Activated T-helper 17 cell treated with anti-CD3 and anti-CD28 coated beads, Interleukin-2, amount 50 U/mL, for 72 hours (primary cell): ENCODE measurements around the gene FNDC1. TPM values are rescaled to one million over a fixed set of nuclear protein-coding genes. Genes with fewer than 3 reads are reported as not detected.

Experiments
- ATAC-seq: fragments of 150-1000 bp; cut with Tn5 transposase; replicated peaks from 2 replicates; pipeline ENCODE4 v1.10.0; 2021; ENCODE audit warnings: mild to moderate bottlenecking, moderate library complexity
- H3K27ac Mint-ChIP-seq: one replicate; pipeline ENCODE4 v1.8.0; 2022; ENCODE audit warnings: mixed read lengths
- H3K27me3 Mint-ChIP-seq: one replicate; pipeline ENCODE4 v1.8.0; 2022; ENCODE audit warnings: mixed read lengths
- H3K36me3 Mint-ChIP-seq: one replicate; pipeline ENCODE4 v1.8.0; 2022; ENCODE audit warnings: low read depth, mild to moderate bottlenecking, mixed read lengths
- H3K4me1 Mint-ChIP-seq: one replicate; pipeline ENCODE4 v1.8.0; 2022; ENCODE audit warnings: mixed read lengths
- H3K4me3 Mint-ChIP-seq: one replicate; pipeline ENCODE4 v1.8.0; 2022; ENCODE audit warnings: mild to moderate bottlenecking, mixed read lengths
- H3K9me3 Mint-ChIP-seq: one replicate; pipeline ENCODE4 v1.8.0; 2022; ENCODE audit warnings: mixed read lengths
- total RNA-seq, 2 donors: library from RNA; stranded (reverse); gene quantifications; one replicate each; pipeline ENCODE4 v1.2.3, GENCODE V29; 2022

The FNDC1 gene
- total RNA-seq, 2 donors from 2014 or later: not detected

DNA sequence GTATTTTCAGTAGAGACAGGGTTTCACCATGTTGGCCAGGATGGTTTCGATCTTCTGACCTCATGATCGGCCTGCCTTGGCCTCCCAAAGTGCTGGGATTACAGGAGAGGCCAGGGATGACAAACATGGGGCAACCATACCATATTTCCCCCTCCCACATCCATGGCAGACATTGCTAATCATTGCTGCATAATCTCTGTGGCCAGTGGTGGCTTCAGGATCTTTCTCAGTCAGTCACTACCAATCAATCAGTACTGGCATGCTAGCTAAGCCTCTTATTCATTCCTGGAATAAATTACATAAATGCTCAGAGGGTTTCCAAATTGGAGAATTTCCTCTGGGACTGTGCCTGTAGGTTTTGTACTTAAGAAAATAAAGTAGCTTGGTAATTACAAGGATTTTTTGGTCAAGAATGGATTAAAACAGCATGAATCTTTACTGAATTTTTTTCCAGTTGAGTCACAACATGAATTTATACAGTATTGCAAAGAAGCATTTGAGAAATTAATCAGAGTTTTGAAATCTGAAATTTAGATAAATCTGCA lies 138.1 kb downstream of the FNDC1 start:
- Mint-ChIP-seq H3K4me3 (no peak overlapping the region), H3K27ac (no peak overlapping the region), H3K36me3 (no peaks in the 10 kb centered on the region), H3K4me1 (no peaks in the 10 kb centered on the region), H3K27me3 (peaks cover 9% of the 10 kb centered on the region), H3K9me3 (no peaks in the 10 kb centered on the region)
- ATAC-seq: no peak

- Mint-ChIP-seq H3K36me3 (no peaks in the 10 kb centered on the region), H3K27me3 (peaks cover 6% of the 10 kb centered on the region), H3K27ac (no peak overlapping the region), H3K9me3 (no peaks in the 10 kb centered on the region), H3K4me1 (no peaks in the 10 kb centered on the region), H3K4me3 (no peak overlapping the region)
- ATAC-seq: no peak
Measured at GRCh38 chr6:159308198-159308597, 139.0 kb downstream of the FNDC1 start.

GRCh38 chr6:159309723-159310122 lies 140.5 kb downstream of the FNDC1 start:
- no peak overlapping the region for H3K27ac Mint-ChIP-seq
- H3K4me3 Mint-ChIP-seq: no peak overlapping the region
- no peak for ATAC-seq
- H3K36me3 Mint-ChIP-seq: no peaks in the 10 kb centered on the region
- no peaks in the 10 kb centered on the region for H3K4me1 Mint-ChIP-seq
- H3K27me3 Mint-ChIP-seq: peaks cover 4% of the 10 kb centered on the region
- no peaks in the 10 kb centered on the region for H3K9me3 Mint-ChIP-seq

DNA sequence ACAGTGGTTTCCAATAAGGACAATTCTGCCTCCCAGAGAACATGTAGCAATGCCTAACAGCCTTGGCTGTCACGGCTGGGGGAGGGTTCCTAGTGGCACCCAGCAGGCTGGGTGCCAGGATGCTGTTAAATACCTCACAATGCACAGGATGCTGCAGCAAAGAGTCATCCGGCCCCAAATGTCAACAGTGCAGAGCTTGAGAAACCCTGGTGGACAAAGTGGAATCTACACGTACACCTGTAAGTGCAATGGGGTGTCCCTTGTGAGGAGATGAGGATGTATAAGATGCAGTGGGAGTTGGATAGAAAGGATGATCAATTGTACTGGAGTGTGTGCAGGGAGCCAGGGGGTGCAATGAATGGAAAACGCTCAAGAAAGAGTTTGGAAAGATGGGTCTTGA lies 142.4 kb downstream of the FNDC1 start:
- Mint-ChIP-seq H3K36me3 (no peaks in the 10 kb centered on the region), H3K27ac (no peak overlapping the region), H3K4me1 (no peaks in the 10 kb centered on the region), H3K27me3 (peaks cover 4% of the 10 kb centered on the region), H3K4me3 (no peak overlapping the region), H3K9me3 (no peaks in the 10 kb centered on the region)
- ATAC-seq: no peak

DNA sequence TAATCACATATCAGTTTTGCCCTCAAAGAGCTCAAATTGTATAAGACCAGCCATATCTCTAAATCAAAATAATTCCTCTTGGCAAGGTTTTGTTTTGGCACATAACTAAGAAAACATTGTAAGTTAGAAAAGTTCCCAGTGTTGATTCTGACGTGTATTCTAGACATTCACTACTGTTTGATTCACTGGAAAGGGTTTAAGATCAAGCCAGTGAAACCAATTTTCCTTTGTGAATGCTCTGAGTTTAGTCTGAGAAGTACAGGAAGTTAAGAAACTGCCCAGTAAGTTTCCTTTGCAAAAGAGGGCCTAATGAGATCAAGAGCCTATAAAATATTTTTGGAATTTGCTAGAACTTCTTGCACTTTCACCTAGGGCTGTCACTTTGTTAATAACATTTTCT lies 143.0 kb downstream of the FNDC1 start:
- Mint-ChIP-seq H3K27ac (no peak overlapping the region), H3K4me3 (no peak overlapping the region), H3K36me3 (no peaks in the 10 kb centered on the region), H3K27me3 (peaks cover 4% of the 10 kb centered on the region), H3K9me3 (no peaks in the 10 kb centered on the region), H3K4me1 (no peaks in the 10 kb centered on the region)
- ATAC-seq: no peak

DNA sequence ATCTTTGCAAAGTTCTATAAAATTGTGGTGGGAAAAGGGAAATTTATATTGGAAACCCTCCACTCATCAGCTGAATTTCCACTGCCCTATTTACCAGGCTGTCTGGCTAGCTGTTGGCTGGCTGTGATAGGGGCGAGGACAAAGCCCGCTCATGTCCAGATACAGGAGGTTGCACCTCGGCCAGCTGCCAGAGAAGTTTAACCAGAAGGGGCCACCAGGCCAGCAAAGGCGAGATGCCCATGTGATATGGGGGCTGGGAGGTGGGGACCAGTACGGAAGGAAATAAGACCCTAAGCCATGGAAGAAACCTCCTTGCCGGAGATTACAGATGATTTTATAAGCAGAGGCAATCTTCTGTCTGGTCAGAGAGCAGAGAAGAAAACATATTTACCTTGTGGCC lies 143.8 kb downstream of the FNDC1 start:
- Mint-ChIP-seq H3K4me3 (no peak overlapping the region), H3K27me3 (peaks cover 4% of the 10 kb centered on the region), H3K36me3 (no peaks in the 10 kb centered on the region), H3K27ac (no peak overlapping the region), H3K4me1 (no peaks in the 10 kb centered on the region), H3K9me3 (no peaks in the 10 kb centered on the region)
- no peak for ATAC-seq

GRCh38 chr6:159315562-159315961 lies 146.4 kb downstream of the FNDC1 start:
- H3K36me3 Mint-ChIP-seq: no peaks in the 10 kb centered on the region
- H3K9me3 Mint-ChIP-seq: no peaks in the 10 kb centered on the region
- peaks cover 15% of the 10 kb centered on the region for H3K27me3 Mint-ChIP-seq
- no peak for ATAC-seq
- no peak overlapping the region for H3K4me3 Mint-ChIP-seq
- H3K4me1 Mint-ChIP-seq: no peaks in the 10 kb centered on the region
- no peak overlapping the region for H3K27ac Mint-ChIP-seq

DNA sequence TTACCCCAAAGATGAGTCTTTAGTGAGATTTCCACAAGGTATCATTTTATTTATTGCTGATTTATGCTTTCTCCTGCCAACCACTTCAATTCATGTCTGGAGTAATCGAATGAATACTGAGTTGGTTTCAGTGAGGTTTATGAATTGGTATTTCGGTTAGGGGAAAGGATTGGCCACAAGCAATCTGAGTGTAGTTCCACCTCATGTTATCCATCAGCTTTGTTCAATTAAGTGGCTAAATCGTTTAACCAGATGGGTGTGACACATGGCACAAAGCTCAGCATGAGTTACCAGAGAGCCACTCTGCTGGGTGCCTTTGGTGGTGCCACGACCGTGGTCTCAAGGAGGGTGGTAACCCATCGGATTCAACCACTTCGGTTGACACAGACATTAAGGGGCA lies 148.2 kb downstream of the FNDC1 start:
- Mint-ChIP-seq H3K9me3 (no peaks in the 10 kb centered on the region), H3K4me1 (no peaks in the 10 kb centered on the region), H3K4me3 (no peak overlapping the region), H3K36me3 (no peaks in the 10 kb centered on the region), H3K27me3 (peaks cover 15% of the 10 kb centered on the region), H3K27ac (no peak overlapping the region)
- ATAC-seq: peak; percentile 57

- ATAC-seq: no peak
- Mint-ChIP-seq H3K4me3 (no peak overlapping the region), H3K27ac (no peak overlapping the region), H3K4me1 (no peaks in the 10 kb centered on the region), H3K36me3 (no peaks in the 10 kb centered on the region), H3K27me3 (peaks cover 11% of the 10 kb centered on the region), H3K9me3 (no peaks in the 10 kb centered on the region)
Measured at GRCh38 chr6:159321267-159321666, 152.1 kb downstream of the FNDC1 start.

Other genes starting within 250 kb of the FNDC1 start
- gene RSPH3, start 169.2 kb upstream of the FNDC1 start, total RNA-seq: 10 to 100 TPM in 1 of 2 donors, 1 to 10 TPM in 1; 2.4 to 15.9 TPM
- 10 to 100 TPM; 11.7 to 80.7 TPM for gene TAGAP, start 124.4 kb upstream of the FNDC1 start, total RNA-seq